GM18508 (cell line): Measurements from ENCODE around the gene NPIPB13.
"Not testable (repeated sequence)": the region's sequence is repeated elsewhere in the genome, so short reads cannot be mapped to it uniquely, and the experiment has no call there.

ENCODE experiments used
- ATAC-seq: cut with Tn5 transposase; IDR thresholded peaks from one replicate; pipeline ENCODE4 v1.9.1; 2021; ENCODE audit warnings: moderate number of reproducible peaks; ENCODE audit not compliant: insufficient read depth, unreplicated experiment

Gene NPIPB13

DNA sequence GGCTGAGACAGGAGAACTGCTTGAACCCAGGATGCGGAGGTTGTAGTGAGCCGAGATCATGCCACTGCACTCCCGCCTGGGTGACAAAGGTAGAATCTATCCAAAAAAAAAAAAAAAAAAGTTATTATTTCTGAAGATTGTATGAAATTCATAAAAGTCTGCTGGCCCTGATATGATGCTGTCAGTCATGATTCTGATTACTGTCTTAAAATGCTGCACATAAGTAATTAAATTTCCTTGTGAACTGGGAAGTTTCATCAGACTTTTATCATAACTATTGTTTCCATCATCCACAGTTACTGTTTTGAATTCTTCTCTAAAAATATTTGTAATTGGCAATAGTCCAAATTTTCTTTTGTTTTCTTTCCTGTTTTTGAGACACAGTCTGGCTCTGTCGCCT, at the start of gene NPIPB13:
TSS of gene NPIPB13 (minus strand) at position 101 of the 400 bp plus-strand sequence. CDS start 2,906 bp downstream, outside the sequence.
- not testable (repeated sequence) for ATAC-seq

DNA sequence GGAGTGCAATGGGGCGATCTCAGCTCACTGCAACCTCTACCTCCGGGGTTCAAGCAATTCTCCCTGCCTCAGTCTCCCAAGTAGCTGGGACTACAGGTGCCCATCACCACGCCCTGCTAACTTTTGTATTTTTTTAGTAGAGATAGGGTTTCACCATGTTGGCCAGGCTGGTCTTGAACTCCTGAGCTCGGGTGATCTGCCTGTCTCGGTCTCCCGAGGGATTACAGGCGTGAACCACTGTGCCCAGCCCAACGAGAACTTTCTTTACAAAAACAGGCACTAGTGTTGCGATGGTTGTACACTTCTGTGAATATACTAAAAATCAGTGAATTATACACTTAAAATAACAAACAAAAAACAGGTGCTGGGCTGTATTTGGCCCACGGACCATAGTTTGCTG, 34.1 kb upstream of the NPIPB13 start:
- not testable (repeated sequence) for ATAC-seq

DNA sequence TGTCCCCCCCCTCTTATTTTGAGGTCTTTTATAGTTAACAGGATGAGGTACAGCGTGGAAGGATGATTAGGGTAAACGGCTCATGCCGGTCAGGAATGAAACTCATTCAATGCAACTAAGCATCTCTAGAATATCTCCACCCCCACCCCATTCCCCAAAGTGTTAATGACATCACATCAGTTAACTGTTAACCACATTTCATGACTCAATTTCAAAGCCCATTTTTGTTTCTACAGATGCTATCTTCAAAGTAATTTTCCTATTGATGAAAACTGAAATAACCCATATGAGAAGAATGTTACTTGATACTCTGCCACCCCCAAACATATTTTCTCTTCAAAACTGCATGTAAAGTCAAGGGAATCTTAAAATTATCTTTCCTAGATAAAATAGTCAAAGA, 30.2 kb upstream of the NPIPB13 start:
- not testable (repeated sequence) for ATAC-seq

DNA sequence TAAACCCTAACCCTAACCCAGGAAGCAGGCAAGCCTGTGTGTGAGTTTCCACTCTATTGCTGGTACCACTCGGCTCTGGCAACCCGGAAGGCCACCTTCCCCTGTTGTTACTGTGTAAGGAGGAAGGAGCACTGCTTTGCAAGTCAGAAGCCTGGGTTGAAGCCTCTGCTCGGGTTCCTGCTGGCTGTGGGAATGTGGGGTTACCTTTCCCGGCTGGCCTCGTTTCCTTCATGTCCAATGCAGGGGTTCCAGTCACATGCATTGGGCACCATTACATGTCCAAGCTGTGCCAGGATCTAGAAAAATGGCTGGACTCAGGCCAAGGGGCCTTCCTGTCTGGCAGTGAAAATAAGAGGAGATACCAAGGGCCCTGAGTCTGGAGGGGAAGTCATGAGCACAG, 31.2 kb downstream of the NPIPB13 start:
- not testable (repeated sequence) for ATAC-seq

DNA sequence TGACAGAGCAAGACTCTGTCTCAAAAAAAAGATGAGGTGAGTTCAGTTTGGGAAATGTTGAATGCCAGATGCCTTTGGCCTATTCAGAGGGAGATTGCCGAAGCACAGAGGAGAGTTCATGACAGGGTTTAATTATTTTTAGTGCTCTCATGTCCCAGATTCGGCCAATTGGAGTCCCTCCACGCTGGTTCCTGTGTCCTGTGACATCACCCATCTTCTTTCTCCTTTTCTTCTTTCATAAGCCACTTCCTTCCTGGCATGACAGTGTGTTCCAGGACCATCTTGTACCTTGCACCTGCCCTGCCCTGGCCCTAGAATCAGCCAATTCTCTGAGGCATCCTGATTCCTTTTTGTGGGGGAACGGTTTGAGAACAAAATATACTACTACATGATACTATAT, 36.9 kb downstream of the NPIPB13 start:
- ATAC-seq, result not testable (repeated sequence)

DNA sequence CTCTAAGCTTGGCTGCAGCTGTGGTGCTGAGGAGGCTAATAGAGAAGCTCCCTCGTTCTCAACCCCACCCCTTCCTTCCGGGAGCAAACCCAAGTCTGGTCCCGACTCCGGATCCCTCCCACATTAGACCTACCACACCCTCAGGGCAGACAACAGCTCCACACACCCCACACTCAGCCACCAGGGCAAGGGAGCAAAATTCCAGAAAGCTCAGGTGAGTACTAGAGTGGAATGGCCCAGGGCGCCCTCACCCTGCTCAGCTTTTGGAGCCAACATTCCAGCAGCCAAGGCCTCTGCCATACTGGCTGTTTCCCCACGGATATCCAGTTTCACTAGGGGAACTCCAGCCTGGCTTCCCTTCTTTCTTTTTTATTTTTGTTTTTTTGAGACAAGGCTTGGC, 39.2 kb downstream of the NPIPB13 start:
- not testable (repeated sequence) for ATAC-seq

DNA sequence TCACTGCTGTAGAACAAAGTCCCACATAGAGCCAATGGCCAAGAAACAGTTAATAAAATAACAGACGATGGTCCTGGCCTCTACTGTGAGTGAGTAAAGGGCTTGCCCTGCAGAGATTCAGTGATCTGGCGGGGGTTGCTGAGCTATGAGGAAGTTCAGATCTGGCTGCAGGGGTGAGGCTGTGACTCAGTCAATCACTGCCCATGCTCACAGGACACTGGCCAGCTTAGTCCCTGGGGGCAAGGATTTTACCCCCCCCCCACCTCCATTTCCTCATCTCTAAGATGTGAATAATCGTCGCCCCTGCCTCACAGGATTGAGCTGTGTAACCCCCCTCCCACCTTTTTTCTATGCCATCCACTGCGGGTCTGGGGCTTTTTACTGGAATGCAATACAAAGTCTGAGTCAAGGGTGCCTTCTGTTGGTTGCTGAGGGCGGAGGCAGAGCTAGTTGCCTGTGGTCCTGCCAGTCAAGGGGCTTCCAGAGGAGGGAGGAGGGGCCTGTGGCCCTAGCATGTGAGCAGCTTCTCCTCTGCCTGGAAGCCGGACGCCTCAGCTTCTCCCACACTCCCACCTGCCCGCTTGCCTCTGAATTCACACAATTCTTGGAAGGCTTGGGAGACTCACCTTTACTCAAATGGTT, 41.1 kb downstream of the NPIPB13 start:
- not testable (repeated sequence) for ATAC-seq

DNA sequence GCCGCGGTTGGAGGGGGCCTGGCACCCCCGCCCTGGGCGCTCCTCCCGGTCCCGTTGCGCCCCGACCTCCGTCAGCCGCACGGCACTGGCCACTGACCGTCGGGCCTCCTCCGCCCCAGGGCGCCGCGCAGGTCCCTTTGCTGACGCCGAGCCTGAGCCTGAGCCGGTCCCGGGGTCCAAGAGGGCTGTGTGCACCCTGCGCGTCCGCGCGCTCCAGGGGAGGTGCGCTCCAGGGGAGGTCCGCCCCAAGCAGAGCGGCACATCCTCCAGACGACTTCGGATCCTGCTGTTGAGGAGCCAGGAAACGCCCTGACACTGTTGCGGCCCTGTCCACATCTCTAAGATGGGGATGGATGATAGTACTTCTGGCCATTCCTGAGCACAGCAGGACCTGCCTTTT, 42.0 kb downstream of the NPIPB13 start:
- ATAC-seq, result not testable (repeated sequence)

DNA sequence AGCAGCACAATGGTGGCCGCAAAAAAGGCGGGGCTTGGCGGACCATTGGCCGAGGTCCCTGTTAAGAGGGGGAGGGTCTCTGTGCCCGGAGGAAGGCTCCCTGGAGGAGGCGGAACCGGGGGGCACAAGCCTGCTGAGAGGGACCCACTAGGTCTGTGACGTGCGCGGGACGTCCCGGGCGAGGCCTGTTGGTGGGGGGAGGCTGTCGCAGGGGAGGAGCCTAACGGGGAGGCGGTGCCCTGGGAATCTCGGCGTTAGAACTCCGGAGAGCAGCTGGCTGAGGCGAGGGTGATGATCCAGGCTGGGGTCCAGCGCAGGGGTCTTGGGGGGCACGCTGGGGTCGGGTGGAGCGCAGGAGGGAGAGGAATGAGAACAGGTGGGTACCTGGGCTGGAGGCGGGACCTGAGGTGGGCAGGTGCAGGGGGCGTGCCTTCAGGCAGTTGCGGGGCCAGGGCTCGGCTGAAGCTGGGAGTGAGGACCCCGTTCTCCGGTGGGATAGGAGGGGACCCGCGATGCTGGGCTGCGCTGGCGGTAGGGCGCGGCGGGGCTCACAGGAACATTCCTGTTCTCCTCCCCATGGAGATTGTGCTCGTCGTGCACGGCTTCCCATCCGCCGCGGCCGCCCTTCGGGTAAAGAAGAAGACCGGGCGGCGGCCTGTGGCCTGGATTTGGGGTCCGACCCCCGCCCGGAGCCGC, 42.6 kb downstream of the NPIPB13 start:
- not testable (repeated sequence) for ATAC-seq

DNA sequence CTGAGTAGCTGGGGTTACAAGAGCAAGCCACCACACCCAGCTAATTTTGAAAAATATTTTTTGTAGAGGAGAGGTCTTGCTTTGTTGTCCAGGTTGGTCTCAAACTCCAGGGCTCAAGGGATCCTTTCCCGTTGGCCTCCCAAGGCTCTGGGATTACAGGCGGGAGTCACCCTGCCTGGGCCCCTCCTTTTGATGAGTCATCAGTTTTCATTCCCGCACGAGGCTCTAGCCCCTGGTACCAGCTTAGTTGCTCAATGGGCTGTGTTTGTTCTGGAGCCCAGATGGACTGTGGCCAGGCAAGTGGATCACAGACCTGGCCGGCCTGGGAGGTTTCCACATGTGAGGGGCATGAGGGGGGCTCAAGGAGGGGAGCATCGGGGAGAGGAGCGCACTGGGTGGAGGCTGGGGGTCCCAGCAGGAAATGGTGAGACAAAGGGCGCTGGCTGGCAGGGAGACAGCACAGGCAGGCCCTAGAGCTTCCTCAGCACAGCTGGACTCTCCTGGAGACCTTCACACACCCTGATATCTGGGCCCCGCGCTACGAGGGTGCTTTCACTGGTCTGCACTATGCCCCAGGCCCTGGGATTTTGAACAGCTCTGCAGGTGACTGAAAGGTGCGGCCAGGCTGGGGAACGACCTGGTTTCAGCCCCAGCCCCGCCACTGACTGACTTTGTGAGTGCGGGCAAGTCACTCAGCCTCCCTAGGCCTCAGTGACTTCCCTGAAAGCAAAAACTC, 48.5 kb downstream of the NPIPB13 start:
- not testable (repeated sequence) for ATAC-seq

DNA sequence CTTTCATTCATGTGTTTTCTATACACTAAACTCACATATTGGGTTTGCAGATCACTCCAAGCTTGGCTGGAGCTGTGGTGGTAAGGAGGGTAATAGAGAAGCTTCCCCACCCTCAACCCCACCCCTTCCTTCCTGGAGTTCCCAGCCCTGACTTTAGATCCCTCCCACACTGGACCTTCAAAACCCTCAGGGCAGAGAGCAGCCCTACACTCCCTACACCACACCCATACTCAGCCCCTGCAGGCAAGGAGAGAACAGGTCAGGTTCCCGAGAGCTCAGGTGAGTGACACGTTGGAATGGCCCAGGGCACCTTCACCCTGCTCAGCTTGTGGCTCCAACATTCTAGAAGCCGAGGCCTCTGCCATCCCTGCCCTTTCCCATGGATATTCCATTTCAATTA, 49.2 kb downstream of the NPIPB13 start, which contains the start of gene SULT1A3:
TSS of gene SULT1A3 (plus strand) at position 207 of the 400 bp plus-strand sequence. CDS start 1,474 bp downstream, outside the sequence.
- ATAC-seq, result not testable (repeated sequence)
